COLO668 (cell line): ENCODE data around the gene RHBDD2.
"Not testable (repeated sequence)": the region's sequence is repeated elsewhere in the genome, so short reads cannot be mapped to it uniquely, and the experiment has no call there.

Source experiments
- DNase-seq: peaks from one replicate; lab custom pipeline; 2025; ENCODE audit not compliant: unreplicated experiment; lab: John Stamatoyannopoulos, UW

The RHBDD2 gene

GRCh38 chr7:75866114-75866488 lies 12.7 kb upstream of the RHBDD2 start:
- DNase-seq: no peak

GRCh38 chr7:75866489-75867389 lies 12.1 kb upstream of the RHBDD2 start:
- DNase-seq: peak; percentile 35

DNA sequence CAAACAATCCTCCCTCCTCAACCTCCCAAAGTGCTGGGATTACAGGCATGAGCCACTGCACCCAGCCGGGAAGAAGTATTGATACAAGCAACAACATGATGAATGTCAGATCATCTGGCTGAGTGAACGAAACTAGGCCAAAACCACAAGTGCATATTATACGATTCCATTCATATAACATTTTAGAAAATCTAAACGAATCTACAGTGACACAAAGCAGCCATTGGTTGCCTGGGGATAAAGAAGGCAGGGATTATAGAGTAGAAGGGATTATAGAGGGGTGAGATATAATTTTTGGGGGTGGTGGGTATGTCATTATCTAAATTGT lies 11.5 kb upstream of the RHBDD2 start:
- DNase-seq: no peak

DNA sequence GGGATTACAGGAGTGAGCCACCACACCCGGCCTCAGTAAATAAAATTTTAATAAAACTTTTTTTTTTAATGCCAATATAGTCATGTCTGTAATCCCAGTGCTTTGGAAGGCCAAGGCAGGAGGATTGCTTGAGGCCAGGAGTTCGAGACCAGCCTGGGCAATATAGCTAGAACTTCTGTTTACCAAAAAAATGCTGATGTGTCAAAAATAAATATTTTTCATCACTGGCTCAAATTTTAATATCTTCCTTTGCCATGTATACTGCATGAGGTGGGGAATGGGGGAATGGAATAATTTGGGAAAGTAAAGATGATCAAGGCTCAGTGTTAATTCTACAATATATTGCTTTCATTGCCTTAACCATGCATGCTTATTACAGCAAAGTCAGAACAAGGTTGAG lies 10.7 kb upstream of the RHBDD2 start:
- no peak for DNase-seq

DNA sequence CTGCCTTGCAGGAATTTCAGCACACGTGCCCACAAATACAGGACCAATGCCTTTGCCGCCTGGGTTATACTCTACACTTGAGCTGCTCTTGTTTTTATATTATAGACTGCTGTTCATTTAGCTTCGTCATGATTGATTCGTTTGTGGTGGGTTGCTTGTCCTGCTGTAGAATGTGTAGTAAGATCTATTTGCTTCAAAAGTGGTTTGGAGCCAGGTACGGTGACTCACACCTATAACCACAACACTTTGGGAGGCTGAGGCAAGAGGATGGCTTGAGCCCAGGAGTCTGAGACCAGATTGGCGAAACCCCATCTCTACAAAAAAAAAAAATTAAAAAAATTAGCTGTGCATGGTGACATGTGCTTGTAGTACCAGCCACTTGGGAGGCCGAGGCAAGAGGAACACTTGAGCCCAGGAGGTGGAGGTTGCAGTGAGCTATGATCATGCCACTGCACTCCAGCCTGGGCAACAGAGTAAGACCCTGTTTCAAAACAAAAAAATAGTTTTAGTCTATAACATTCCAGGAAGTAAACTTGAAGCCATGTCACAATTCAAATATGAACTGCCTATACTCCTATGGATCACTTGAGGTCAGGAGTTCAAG lies 9.0 kb upstream of the RHBDD2 start:
- no peak for DNase-seq

DNA sequence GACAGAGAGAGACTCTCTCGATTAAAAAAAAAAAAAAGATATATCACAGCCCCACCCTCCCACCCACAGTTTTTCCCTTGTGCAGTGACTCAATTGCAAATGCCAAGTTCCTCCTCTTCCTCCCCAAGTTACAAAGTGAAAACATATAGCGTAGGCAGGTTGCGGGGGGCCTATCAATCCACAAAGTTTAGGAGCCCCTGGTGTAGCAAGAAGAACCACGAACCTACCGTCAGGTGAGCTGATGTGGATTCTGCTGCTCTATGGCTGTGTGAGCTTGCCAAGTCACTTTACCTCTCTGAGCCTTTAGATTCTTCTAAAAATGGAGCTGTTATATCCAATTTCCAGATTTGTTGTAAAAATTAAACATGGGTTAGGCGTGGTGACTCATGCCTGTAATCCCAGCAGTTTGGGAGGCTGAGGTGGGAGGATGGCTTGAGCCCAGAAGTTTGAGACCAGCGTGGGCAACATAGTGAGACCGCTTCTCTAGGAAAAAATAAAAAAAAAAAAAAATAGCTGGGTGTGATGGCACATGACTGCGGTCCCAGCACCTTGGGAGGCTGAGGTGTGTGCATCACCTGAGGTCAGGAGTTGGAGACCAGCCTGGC lies 8.2 kb upstream of the RHBDD2 start:
- DNase-seq: no peak

- DNase-seq: no peak
Observed at GRCh38 chr7:75872073-75872782, 6.6 kb upstream of the RHBDD2 start.

GRCh38 chr7:75874180-75874579 lies 4.7 kb upstream of the RHBDD2 start:
- not testable (repeated sequence) for DNase-seq

- no peak for DNase-seq
Observed at GRCh38 chr7:75875113-75876080, 3.4 kb upstream of the RHBDD2 start.

DNA sequence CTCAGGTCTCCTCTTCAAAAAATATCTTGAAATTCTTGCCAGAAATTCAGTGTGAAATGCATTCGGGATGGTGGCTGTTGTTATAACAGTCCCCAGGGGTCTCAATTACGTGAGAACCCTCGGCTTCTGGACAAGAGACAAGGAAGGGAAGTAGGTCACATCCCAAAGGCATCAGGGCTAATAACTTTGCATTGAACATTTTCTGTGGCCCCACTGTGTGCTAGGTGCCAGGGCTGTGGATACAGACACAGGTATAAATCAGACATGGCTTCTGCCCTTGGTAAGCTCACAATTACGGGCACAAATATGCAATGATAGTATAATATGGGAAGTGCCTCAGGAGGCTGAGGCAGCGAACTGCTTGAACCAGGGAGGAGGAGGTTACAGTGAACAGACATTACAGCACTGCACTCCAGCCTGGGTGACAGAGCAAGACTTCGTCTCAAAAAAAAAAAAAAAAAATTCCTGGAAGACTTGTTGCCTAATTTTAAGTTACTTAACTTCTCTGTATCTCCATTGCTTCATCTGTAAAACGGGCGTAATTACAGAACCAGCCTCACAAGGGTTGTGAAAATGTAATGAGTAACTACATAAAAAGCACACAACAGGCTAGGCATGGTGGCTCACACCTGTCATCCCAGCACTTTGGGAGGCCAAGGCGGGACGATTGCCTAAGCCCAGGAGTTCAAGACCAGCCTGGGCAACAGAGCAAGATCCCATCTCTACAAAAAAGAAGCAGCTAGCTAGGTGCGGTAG lies 2.5 kb upstream of the RHBDD2 start:
- no peak for DNase-seq

- DNase-seq: no peak
Observed at GRCh38 chr7:75878312-75878768, 494 bp upstream of the RHBDD2 start.

DNA sequence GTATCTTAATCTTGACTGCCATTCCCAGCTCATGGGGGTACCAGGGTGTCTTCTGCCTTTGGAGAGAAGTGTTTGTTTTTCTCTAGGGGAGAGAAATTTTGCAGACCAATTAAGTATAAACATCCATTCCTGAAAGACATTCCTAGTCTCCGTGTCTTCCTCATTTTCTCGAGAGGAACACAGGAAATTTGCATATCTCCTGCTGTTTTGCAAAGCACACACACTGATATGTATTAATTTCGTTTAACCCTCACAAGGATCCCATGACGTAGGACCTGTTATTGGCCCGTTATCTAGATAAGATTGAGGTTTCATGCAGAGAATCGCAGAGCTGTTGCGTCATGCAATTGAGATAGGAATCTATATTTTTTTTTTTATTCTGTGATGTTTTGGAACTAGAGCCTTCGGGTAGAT lies 944 bp downstream of the RHBDD2 start:
- DNase-seq: no peak

DNA sequence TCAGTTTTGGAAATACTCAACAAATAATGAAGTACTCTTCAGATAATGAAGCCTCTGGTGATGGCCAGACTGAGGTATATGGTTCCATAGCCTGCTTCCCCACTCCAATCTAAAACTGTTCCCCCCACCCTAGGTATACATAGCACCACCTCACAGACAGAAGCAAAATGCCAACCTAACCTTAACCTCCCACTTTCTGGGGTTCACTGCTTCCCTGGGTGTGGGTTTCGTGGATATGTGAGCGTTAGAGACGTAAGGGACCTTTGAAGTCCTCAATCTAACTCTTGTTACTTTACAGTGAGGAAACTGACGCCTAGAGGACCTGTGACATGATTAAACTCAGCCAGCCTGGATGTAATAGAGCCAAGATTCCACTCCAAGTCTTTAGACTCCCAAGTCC lies 1.4 kb downstream of the RHBDD2 start:
- DNase-seq: no peak

- DNase-seq: no peak
Observed at GRCh38 chr7:75881436-75882095, 2.7 kb downstream of the RHBDD2 start.

DNA sequence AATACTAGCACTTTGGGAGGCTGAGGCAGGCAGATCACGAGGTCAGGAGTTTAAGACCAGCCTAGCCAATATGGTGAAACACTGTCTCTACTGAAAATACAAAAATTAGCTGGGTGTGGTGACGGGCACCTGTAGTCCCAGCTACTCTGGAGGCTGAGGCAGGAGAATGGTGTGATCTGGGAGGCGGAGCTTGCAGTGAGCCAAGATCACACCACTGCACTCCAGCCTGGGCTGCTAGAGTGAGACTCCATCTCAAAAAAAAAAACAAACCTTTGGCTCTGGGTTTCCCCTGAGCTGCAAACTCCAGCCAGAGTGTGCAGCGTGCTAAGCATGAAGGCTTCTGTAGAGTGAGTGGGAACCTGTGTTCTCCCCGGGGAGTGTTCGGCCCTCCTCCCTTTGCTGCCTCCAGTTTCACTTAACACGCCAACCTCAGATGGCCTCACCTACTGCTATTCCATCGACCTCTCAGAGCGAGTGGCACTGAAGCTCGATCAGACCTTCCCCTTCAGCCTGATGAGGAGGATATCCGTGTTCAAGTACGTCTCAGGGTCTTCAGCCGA lies 4.5 kb downstream of the RHBDD2 start:
- not testable (repeated sequence) for DNase-seq

DNA sequence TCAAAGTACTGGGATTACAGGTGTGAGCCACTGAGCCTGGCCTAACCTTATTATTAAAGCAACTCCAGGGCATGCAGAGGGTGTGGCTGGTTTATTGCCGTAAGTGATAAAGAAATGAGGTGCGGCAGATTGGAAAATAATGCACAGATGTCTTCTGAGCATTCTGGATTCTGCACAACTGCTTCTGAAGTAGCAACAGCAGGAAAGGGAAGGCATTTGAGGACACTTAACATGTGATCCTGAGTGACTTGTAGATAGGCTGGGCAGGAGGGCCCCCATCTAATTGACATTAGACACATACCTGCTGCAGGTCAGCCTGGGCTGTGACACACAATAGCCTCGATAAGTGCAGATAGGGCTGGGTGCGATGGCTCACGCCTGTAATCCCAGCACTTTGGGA lies 5.6 kb downstream of the RHBDD2 start:
- no peak for DNase-seq

GRCh38 chr7:75885036-75885435 lies 6.2 kb downstream of the RHBDD2 start:
- no peak for DNase-seq

DNA sequence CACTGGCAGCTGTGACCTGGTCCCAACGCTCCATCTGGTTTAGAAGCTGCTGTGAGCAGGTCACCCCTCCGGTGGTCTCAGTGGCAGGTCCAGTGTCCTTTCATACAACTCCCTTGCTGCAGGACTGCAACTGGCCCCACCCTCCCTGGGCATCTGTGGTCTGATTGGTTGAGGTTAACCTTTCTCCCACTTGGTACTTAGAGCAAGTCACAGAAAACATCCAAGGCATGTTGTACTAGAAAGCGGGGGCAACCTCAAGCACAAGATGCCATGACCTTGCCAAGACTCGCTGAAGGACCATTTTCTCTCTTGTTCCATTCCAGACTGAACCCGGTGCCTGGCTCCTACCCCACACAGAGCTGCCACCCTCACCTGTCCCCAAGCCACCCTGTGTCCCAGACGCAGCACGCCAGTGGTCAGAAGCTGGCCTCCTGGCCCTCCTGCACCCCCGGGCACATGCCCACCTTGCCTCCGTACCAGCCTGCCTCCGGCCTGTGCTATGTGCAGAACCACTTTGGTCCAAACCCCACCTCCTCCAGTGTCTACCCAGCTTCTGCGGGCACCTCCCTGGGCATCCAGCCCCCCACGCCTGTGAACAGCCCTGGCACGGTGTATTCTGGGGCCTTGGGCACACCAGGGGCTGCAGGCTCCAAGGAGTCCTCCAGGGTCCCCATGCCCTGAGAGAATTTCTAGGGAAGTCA lies 9.0 kb downstream of the RHBDD2 start:
- DNase-seq: no peak
